ENCODE data around the gene TAS2R60. TPM values are rescaled to one million over a fixed set of nuclear protein-coding genes. Genes with fewer than 3 reads are reported as not detected.
A peak's percentile ranks its signal among the peaks of the same experiment; 100 is the strongest.

The TAS2R60 gene, protein sequence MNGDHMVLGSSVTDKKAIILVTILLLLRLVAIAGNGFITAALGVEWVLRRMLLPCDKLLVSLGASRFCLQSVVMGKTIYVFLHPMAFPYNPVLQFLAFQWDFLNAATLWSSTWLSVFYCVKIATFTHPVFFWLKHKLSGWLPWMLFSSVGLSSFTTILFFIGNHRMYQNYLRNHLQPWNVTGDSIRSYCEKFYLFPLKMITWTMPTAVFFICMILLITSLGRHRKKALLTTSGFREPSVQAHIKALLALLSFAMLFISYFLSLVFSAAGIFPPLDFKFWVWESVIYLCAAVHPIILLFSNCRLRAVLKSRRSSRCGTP
- total RNA-seq: not detected in 3 replicates
- long read RNA-seq: 0 reads

DNA sequence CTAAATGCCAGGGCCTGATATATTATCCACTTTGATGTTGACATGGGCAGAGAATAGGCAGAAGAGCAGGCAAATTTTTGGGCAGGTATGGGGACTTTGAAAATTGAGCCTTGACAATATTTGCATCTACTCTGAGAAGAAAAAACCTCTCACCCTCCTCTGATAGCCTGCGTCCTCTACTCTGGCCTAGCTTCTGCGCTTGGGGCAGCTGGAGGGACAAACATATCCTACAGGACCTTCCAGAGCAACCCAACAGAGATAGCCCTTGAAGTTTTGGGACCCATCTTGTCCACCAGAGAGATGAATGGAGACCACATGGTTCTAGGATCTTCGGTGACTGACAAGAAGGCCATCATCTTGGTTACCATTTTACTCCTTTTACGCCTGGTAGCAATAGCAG, at the start of gene TAS2R60:
Gene TAS2R60, plus strand, starts transcription at position 301 of the 400 bp plus-strand sequence. Its CDS starts 0 bp downstream, at position 301.
- Mint-ChIP-seq H3K9me3 (ENCODE audit: low read depth) (no peaks in the 10 kb centered on the region), H3K36me3 (ENCODE audit: low read depth) (no peaks in the 10 kb centered on the region), H3K4me3 (ENCODE audit: unreplicated experiment) (no peak within 1 kb of the TSS), H3K27ac (ENCODE audit: unreplicated experiment) (no peak within 1 kb of the TSS), H3K4me1 (ENCODE audit: low read depth) (no peaks in the 10 kb centered on the region), H3K27me3 (ENCODE audit: low read depth) (peaks cover 19% of the 10 kb centered on the region)
- DNase-seq (ENCODE audit: low spot score): no peak
- TF ChIP-seq, protein P1, sequence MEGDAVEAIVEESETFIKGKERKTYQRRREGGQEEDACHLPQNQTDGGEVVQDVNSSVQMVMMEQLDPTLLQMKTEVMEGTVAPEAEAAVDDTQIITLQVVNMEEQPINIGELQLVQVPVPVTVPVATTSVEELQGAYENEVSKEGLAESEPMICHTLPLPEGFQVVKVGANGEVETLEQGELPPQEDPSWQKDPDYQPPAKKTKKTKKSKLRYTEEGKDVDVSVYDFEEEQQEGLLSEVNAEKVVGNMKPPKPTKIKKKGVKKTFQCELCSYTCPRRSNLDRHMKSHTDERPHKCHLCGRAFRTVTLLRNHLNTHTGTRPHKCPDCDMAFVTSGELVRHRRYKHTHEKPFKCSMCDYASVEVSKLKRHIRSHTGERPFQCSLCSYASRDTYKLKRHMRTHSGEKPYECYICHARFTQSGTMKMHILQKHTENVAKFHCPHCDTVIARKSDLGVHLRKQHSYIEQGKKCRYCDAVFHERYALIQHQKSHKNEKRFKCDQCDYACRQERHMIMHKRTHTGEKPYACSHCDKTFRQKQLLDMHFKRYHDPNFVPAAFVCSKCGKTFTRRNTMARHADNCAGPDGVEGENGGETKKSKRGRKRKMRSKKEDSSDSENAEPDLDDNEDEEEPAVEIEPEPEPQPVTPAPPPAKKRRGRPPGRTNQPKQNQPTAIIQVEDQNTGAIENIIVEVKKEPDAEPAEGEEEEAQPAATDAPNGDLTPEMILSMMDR (IDR thresholded peaks at IDR 0.05): no peak

DNA sequence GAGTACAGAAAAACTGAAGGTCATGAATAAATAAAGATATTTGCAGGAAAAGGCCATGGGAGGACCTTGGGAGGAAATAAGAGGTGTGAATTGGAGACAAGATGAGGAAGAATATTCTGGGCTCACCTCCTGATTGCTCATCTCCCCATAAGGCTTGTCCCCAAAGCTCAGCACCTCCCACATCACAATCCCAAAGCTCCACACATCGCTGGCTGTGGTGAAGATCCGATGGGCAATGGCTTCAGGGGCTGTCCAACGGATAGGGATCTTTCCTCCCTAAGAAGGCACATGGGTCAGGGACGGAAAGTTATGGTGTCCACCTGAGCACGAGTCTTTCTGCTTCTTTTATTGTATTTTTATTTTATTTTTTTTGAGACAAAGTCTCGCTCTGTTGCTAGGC, 49.2 kb upstream of the TAS2R60 start:
- TF ChIP-seq, protein P1 (IDR thresholded peaks at IDR 0.05): no peak
- Mint-ChIP-seq H3K9me3 (ENCODE audit: low read depth) (no peaks in the 10 kb centered on the region), H3K36me3 (ENCODE audit: low read depth) (peaks cover 24% of the 10 kb centered on the region), H3K4me1 (ENCODE audit: low read depth) (peaks cover 41% of the 10 kb centered on the region), H3K27me3 (ENCODE audit: low read depth) (no peaks in the 10 kb centered on the region), H3K4me3 (ENCODE audit: unreplicated experiment) (no peak overlapping the region), H3K27ac (ENCODE audit: unreplicated experiment) (no peak overlapping the region)
- no peak for DNase-seq (ENCODE audit: low spot score)

DNA sequence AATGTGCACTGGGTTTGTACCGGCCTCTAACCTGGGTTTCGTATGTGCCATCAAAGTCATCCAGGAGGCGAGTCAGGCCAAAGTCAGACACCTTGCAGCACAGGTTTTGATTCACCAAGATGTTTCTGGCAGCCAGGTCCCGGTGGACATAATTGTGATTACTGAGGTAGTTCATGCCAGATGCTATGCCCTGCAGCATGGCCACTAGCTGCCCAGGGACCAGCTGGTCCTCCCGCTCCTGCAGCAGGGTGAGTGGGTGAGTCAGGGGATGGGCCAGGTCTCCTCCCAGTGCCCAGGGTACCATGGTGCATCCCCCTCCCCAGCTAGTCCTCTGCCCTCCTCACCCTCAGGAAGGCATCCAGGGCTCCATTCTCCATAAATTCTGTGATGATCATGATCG, 48.5 kb upstream of the TAS2R60 start:
- no peak overlapping the region for H3K4me3 Mint-ChIP-seq (ENCODE audit: unreplicated experiment)
- H3K36me3 Mint-ChIP-seq (ENCODE audit: low read depth): peaks cover 17% of the 10 kb centered on the region
- peaks cover 34% of the 10 kb centered on the region for H3K4me1 Mint-ChIP-seq (ENCODE audit: low read depth)
- H3K9me3 Mint-ChIP-seq (ENCODE audit: low read depth): no peaks in the 10 kb centered on the region
- TF ChIP-seq, protein P1 (IDR thresholded peaks at IDR 0.05): no peak
- H3K27ac Mint-ChIP-seq (ENCODE audit: unreplicated experiment): no peak overlapping the region
- DNase-seq (ENCODE audit: low spot score): no peak
- H3K27me3 Mint-ChIP-seq (ENCODE audit: low read depth): no peaks in the 10 kb centered on the region

DNA sequence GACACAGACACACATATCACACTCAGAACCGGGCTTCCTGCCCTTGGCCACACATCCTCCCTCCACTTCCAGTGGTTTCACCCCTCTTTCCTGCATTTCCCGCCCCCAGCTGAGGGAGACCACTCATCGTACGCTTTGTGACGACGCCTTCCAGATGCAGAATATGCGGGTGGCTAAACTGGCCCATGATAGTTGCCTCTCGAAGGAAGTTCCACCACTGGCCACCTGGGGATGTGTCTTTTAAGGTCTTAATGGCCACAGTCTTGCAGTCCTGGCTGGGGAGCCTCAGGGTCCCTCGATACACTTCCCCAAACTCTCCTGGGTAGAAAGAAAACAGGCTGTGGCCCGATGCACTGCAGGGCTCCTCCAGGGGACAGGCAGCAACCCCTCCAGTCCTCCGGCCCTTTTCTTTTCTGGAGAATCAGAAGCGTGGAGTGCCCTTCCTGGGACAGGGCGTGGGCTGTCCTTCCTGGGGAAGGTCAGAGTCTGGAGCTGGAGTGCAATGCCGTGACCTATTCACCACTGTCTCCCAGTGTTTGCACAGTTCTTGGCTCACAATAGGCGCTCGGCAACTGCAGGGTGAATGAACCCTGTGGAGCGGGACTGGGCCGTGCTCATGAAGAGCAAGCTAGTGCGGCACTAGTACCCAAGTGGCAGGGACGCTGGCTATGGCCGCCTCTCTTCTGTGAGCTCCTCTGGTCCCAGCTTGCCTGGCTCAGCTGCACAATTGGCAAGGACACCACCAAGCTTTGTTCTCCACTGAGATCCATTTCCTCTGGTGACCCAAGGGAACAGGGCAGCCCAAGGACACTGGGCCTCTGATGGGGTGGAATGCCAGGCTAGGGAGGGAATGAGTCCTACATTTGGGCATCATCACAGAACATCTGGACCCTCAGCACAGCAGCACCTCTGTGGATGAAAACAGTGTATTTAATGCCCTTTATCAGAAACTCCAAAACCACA, 47.8 kb upstream of the TAS2R60 start:
- Mint-ChIP-seq H3K27ac (ENCODE audit: unreplicated experiment) (no peak overlapping the region), H3K4me1 (ENCODE audit: low read depth) (peaks cover 27% of the 10 kb centered on the region), H3K36me3 (ENCODE audit: low read depth) (peaks cover 10% of the 10 kb centered on the region), H3K4me3 (ENCODE audit: unreplicated experiment) (no peak overlapping the region), H3K27me3 (ENCODE audit: low read depth) (no peaks in the 10 kb centered on the region), H3K9me3 (ENCODE audit: low read depth) (no peaks in the 10 kb centered on the region)
- DNase-seq (ENCODE audit: low spot score): no peak
- TF ChIP-seq, protein P1 (IDR thresholded peaks at IDR 0.05): peak; percentile 44

DNA sequence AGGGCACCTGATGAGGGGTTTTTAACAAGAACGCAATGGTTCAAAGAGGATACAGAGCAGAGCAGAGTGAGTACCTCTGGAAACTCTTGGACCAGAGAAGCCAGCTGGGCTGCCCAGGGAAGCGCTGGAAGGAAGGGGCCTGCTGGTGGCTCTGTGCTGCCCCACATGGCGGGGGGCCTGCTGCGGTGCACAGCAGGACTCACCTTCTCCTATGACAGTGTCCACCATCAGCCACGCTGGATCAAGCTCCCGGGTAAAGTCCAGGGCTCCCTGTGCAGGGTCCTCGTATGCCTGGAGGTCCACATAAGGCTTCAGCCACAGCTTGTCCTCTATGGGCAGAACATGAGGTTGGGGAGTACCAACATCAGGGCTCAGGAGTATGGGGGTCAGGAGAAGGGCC, 47.1 kb upstream of the TAS2R60 start:
- H3K27me3 Mint-ChIP-seq (ENCODE audit: low read depth): peaks cover 6% of the 10 kb centered on the region
- peaks cover 9% of the 10 kb centered on the region for H3K36me3 Mint-ChIP-seq (ENCODE audit: low read depth)
- H3K4me1 Mint-ChIP-seq (ENCODE audit: low read depth): peaks cover 21% of the 10 kb centered on the region
- DNase-seq (ENCODE audit: low spot score): no peak
- no peaks in the 10 kb centered on the region for H3K9me3 Mint-ChIP-seq (ENCODE audit: low read depth)
- no peak overlapping the region for H3K27ac Mint-ChIP-seq (ENCODE audit: unreplicated experiment)
- H3K4me3 Mint-ChIP-seq (ENCODE audit: unreplicated experiment): no peak overlapping the region
- TF ChIP-seq, protein P1 (IDR thresholded peaks at IDR 0.05): no peak

All from chondrocyte (in vitro differentiated cells).